Natural killer cell (primary cell): ENCODE results near the gene CDH13. TPM values are rescaled to one million over a fixed set of nuclear protein-coding genes. Genes with fewer than 3 reads are reported as not detected.

Experiments used
- ATAC-seq, 3 donors: fragments of 150-1000 bp in 2 of 3; fragments of 200-7000 bp in 1 of 3; cut with Tn5 transposase; 1 replicate in 1 of 3; 2 replicates in 2 of 3; pipeline ENCODE4 v1.10.0; 2021; ENCODE audit warnings: mild to moderate bottlenecking in 2 of 3, moderate library complexity in 2 of 3
- DNase-seq, 2 donors: peaks; one replicate each; pipeline versions ENCODE4 v3.0.0 to v3.0.0-alpha.2; 2013 to 2021; ENCODE audit warnings: mixed read lengths in 1 of 2
- H3K27ac ChIP-seq: one replicate; pipeline ENCODE4 v1.5.1; 2013; ENCODE audit warnings: mild to moderate bottlenecking, low read length
- H3K27me3 ChIP-seq: one replicate; pipeline ENCODE4 v1.6.1; 2013; ENCODE audit warnings: low read length; ENCODE audit not compliant: control insufficient read depth, insufficient read depth
- H3K36me3 ChIP-seq: one replicate; pipeline ENCODE4 v1.6.1; 2013; ENCODE audit warnings: low read length; ENCODE audit not compliant: control insufficient read depth, insufficient read depth
- H3K4me1 ChIP-seq: one replicate; pipeline ENCODE4 v1.6.1; 2013; ENCODE audit warnings: low read length; ENCODE audit not compliant: control insufficient read depth, insufficient read depth
- H3K4me3 ChIP-seq: one replicate; pipeline ENCODE4 v1.5.1; 2013; ENCODE audit warnings: low read length
- H3K9me3 ChIP-seq: one replicate; pipeline ENCODE4 v1.6.1; 2013; ENCODE audit warnings: low read length; ENCODE audit not compliant: control insufficient read depth, insufficient read depth
- H3K27ac Mint-ChIP-seq, 2 donors: one replicate each; pipeline ENCODE4 v1.8.0; 2022; ENCODE audit warnings: mild to moderate bottlenecking in 2 of 2, mixed read lengths in 2 of 2, moderate library complexity in 1 of 2
- H3K27me3 Mint-ChIP-seq, 2 donors: one replicate each; pipeline ENCODE4 v1.8.0; 2022; ENCODE audit warnings: low read depth in 2 of 2, mixed read lengths in 2 of 2
- H3K36me3 Mint-ChIP-seq: one replicate; pipeline ENCODE4 v1.8.0; 2022; ENCODE audit warnings: mixed read lengths
- H3K4me1 Mint-ChIP-seq, 2 donors: one replicate each; pipeline ENCODE4 v1.8.0; 2022; ENCODE audit warnings: mixed read lengths in 2 of 2
- H3K4me3 Mint-ChIP-seq: one replicate; pipeline ENCODE4 v1.8.0; 2022; ENCODE audit warnings: mild to moderate bottlenecking, moderate library complexity, mixed read lengths
- H3K9me3 Mint-ChIP-seq, 2 donors: one replicate each; pipeline ENCODE4 v1.8.0; 2022; ENCODE audit warnings: mixed read lengths in 2 of 2
- WGBS: methylation state at CpG from one replicate; pipeline ENCODE4 v1.1.7; 2013; ENCODE audit warnings: missing lambda C conversion rate; ENCODE audit not compliant: insufficient coverage; 5-methylcytosine and 5-hydroxymethylcytosine counted together
- intact Hi-C: fragments of 100-400 bp; cut with micrococcal nuclease; formaldehyde crosslinking; loops from one replicate; pipeline ENCODE4 v1.14.2; 2022
- total RNA-seq, 4 donors: library from RNA; stranded (reverse); fragments of 120-200 nt in 1 of 4; gene quantifications; one replicate each; pipeline versions ENCODE4 v1.2.3 to v1.2.4, GENCODE V29; 2013 to 2022
- TF ChIP-seq, protein P1 (sequence below): fragments of 200-600 bp; IDR thresholded peaks from one replicate; pipeline ENCODE4 v1.8.0; 2022; ENCODE audit warnings: antibody characterized with exemption

CDH13 gene
- total RNA-seq, 3 donors from 2014 or later (not counting 1 experiment from before 2014, with no cell fraction given), result not detected

DNA sequence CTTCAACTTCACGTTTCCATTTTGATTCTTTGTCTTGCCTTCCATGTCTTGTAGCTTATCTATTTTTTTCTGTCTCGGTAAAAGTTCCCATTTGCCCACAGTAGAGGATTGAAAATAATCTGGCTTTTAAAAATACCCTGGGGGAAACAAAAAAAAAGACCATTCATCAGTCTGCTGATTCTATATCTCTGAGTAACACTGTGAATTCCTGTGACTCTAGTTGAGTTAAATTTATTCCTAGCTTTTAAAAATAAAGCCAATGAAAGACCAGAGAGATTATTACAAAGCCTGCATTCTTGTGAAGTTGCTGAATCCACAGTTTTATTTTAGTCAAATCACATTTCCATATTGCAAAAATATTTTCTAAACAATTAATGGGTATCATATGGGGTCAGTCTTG lies 532.3 kb downstream of the CDH13 start:
- H3K4me3 ChIP-seq, result no peak overlapping the region
- Mint-ChIP-seq H3K27ac (no peak overlapping the region), H3K27me3 (peaks cover 17 to 22% of the 10 kb centered on the region in 2 donors), H3K36me3 (no peaks in the 10 kb centered on the region), H3K4me3 (no peak overlapping the region), H3K4me1 (no peaks in the 10 kb centered on the region), H3K9me3 (peaks cover 0 to under 1% of the 10 kb centered on the region in 2 donors)
- H3K36me3 ChIP-seq, result no peaks in the 10 kb centered on the region
- H3K4me1 ChIP-seq, result no peaks in the 10 kb centered on the region
- TF ChIP-seq, protein P1, sequence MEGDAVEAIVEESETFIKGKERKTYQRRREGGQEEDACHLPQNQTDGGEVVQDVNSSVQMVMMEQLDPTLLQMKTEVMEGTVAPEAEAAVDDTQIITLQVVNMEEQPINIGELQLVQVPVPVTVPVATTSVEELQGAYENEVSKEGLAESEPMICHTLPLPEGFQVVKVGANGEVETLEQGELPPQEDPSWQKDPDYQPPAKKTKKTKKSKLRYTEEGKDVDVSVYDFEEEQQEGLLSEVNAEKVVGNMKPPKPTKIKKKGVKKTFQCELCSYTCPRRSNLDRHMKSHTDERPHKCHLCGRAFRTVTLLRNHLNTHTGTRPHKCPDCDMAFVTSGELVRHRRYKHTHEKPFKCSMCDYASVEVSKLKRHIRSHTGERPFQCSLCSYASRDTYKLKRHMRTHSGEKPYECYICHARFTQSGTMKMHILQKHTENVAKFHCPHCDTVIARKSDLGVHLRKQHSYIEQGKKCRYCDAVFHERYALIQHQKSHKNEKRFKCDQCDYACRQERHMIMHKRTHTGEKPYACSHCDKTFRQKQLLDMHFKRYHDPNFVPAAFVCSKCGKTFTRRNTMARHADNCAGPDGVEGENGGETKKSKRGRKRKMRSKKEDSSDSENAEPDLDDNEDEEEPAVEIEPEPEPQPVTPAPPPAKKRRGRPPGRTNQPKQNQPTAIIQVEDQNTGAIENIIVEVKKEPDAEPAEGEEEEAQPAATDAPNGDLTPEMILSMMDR, result no peak
- intact Hi-C loops, result no loop called here
- H3K27ac ChIP-seq, result no peak overlapping the region
- 80% methylated on average over 1 of the region's 2 CpGs for WGBS
- H3K9me3 ChIP-seq, result no peaks in the 10 kb centered on the region
- no peaks in the 10 kb centered on the region for H3K27me3 ChIP-seq
- no peak for ATAC-seq
- no peak for DNase-seq

DNA sequence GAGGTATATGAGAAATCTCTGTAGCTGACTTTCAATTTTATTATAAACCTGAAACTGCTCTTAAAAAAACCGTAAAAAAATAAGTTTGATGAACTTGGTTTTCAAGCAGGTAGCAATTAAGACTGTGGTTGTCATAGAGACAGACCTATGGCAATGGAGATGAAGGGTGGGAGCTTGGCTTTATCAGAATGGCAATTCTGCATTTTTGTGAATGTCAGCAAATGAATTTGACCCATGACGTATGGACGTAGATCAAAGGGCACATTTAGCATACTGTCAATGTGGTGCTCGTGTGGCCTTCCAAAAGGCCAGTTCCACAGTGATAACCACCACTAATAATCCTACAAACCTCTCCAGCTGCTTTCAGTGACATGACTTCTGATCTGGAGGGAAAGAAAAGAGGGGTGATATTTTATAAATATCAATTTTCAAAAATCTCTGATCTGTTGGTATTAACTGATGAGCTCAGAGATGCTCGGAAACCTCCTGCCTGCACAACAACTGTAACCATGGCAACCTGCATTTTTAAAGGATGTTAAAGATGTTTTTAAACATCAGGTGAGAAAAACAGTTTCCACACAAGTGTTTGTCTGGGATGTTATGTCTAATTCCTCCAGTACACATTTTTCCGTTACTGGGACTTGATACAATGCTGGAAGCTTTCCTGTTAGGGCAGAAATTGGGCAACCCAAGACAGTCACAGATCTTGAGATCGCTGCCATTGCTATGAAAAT lies 533.7 kb downstream of the CDH13 start:
- Histone ChIP-seq H3K27me3 (no peaks in the 10 kb centered on the region), H3K27ac (no peak overlapping the region), H3K4me1 (no peaks in the 10 kb centered on the region), H3K36me3 (no peaks in the 10 kb centered on the region), H3K4me3 (no peak overlapping the region), H3K9me3 (no peaks in the 10 kb centered on the region)
- no peak for DNase-seq
- H3K27ac Mint-ChIP-seq, result no peak overlapping the region
- no peaks in the 10 kb centered on the region for H3K36me3 Mint-ChIP-seq
- peaks cover 0 to 2% of the 10 kb centered on the region in 2 donors for H3K9me3 Mint-ChIP-seq
- peaks cover 14 to 19% of the 10 kb centered on the region in 2 donors for H3K27me3 Mint-ChIP-seq
- intact Hi-C loops, result no loop called here
- 95% methylated on average over 7 of the region's 7 CpGs for WGBS
- H3K4me1 Mint-ChIP-seq, result no peaks in the 10 kb centered on the region
- no peak for ATAC-seq
- H3K4me3 Mint-ChIP-seq, result no peak overlapping the region
- TF ChIP-seq, protein P1, result no peak

DNA sequence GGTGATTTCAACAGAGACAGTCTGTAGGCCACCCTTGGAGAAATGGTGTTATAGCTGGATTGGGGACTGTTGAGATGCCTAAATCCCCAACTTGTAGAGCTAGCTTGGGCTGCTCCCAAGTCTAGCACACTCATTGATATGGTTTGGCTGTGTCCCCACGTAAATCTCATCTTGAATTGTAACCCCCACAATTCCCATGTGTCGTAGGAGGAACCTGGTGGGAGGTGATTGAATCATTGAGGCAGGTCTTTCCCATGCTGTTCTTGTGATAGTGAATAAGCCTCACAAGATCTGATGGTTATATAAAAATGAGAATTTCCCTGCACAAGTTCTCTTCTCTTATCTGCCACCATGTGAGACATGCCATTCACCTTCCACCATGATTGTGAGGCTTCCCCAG lies 536.0 kb downstream of the CDH13 start:
- intact Hi-C loops, result no loop called here
- Mint-ChIP-seq H3K36me3 (no peaks in the 10 kb centered on the region), H3K9me3 (peaks cover 0 to 2% of the 10 kb centered on the region in 2 donors), H3K27ac (no peak overlapping the region), H3K4me1 (no peaks in the 10 kb centered on the region), H3K4me3 (no peak overlapping the region), H3K27me3 (peaks cover 12 to 19% of the 10 kb centered on the region in 2 donors)
- Histone ChIP-seq H3K4me3 (no peak overlapping the region), H3K27me3 (no peaks in the 10 kb centered on the region), H3K36me3 (no peaks in the 10 kb centered on the region), H3K27ac (no peak overlapping the region), H3K4me1 (no peaks in the 10 kb centered on the region), H3K9me3 (no peaks in the 10 kb centered on the region)
- 40% methylated on average over 1 of the region's 2 CpGs for WGBS
- DNase-seq, result no peak
- TF ChIP-seq, protein P1, result no peak
- ATAC-seq, result no peak

DNA sequence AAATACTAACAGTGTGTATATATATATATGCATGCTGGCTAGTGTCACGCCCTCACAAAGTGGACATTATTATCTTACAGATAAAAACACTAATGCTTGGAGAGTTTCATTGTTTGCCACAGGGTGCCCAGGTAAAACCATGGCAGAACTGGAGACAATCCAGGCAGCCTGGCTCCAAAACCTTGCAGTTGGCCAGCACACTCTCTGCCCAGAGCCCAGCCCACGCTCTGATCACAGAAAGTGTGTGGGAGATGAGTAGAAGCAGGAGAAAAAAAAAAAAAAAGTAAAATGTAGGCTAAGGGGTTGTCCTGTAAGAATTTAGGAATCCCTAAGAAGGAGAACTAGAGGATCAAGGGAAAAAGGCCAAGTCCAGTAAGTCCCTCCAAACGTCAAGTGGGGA lies 538.0 kb downstream of the CDH13 start:
- no peaks in the 10 kb centered on the region for H3K9me3 ChIP-seq
- ATAC-seq (no peak), DNase-seq (no peak)
- Mint-ChIP-seq H3K4me3 (no peak overlapping the region), H3K36me3 (no peaks in the 10 kb centered on the region), H3K27ac (no peak overlapping the region), H3K27me3 (peaks cover 5 to 11% of the 10 kb centered on the region in 2 donors), H3K4me1 (no peaks in the 10 kb centered on the region), H3K9me3 (peaks cover 0 to 2% of the 10 kb centered on the region in 2 donors)
- 67% methylated on average over 1 of the region's 3 CpGs for WGBS
- no peaks in the 10 kb centered on the region for H3K27me3 ChIP-seq
- H3K4me3 ChIP-seq, result no peak overlapping the region
- no peaks in the 10 kb centered on the region for H3K36me3 ChIP-seq
- intact Hi-C loops, result no loop called here
- TF ChIP-seq, protein P1, result no peak
- H3K4me1 ChIP-seq, result no peaks in the 10 kb centered on the region
- no peak overlapping the region for H3K27ac ChIP-seq
